ENCODE measurements around the gene ABHD11. TPM values are rescaled to one million over a fixed set of nuclear protein-coding genes. Genes with fewer than 3 reads are reported as not detected.
"Not testable (repeated sequence)": the region's sequence is repeated elsewhere in the genome, so short reads cannot be mapped to it uniquely, and the experiment has no call there.

ABHD11 gene, protein sequence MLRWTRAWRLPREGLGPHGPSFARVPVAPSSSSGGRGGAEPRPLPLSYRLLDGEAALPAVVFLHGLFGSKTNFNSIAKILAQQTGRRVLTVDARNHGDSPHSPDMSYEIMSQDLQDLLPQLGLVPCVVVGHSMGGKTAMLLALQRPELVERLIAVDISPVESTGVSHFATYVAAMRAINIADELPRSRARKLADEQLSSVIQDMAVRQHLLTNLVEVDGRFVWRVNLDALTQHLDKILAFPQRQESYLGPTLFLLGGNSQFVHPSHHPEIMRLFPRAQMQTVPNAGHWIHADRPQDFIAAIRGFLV
- 67.7 and 85.2 TPM in 2 replicates for total RNA-seq (2022)
- Bru-seq, nascent RNA: percentile 85 among the genes with signal in this experiment
- percentile 88 among the genes with signal in this experiment for BruChase-seq, experiment 1, labeled RNA remaining after a 6-hour chase
- percentile 88 among the genes with signal in this experiment for BruChase-seq, experiment 2, labeled RNA remaining after a 2-hour chase
- long read RNA-seq, transcript ABHD11-201 (6 exons, 1,483 nt): major isoform, 26 of 72 reads
- long read RNA-seq, partial matches to known transcripts: 14 of 72 reads
- long read RNA-seq, other reads (novel, unspliced or antisense): 28 of 72 reads

- TF ChIP-seq CTCF (IDR thresholded peaks at IDR 0.05; ENCODE audit: unreplicated experiment): no peak
- Mint-ChIP-seq H3K4me1 (ENCODE audit: low read depth, unreplicated experiment) (peaks cover 45% of the 10 kb centered on the region), H3K36me3 (ENCODE audit: insufficient read depth, unreplicated experiment) (peaks cover 80% of the 10 kb centered on the region), H3K27ac (ENCODE audit: unreplicated experiment) (peak within 1 kb of the TSS; percentile 99), H3K4me3 (ENCODE audit: low read depth, unreplicated experiment) (peak within 1 kb of the TSS; percentile 90), H3K27me3 (ENCODE audit: unreplicated experiment) (no peaks in the 10 kb centered on the region), H3K9me3 (ENCODE audit: low read depth, unreplicated experiment) (no peaks in the 10 kb centered on the region)
- peak; percentile 96 for DNase-seq
- CTCF ChIA-PET: interaction anchor here (0.6 to 1.5 kb wide), 10 partner anchors 23 to 823 kb away, joined by 3 to 5 read pairs (median 4); partner anchors contain the start of gene CLDN3
- BruUV-seq (replicated peaks): no TSS peak
- intact Hi-C loops (cut with micrococcal nuclease; ENCODE audit: unreplicated experiment): no loop called here
Measured at GRCh38 chr7:73738612-73739386, at the start of gene ABHD11. ABHD11 (minus strand) TSS chr7:73738802; CDS start chr7:73738770, 32 bp downstream.

DNA sequence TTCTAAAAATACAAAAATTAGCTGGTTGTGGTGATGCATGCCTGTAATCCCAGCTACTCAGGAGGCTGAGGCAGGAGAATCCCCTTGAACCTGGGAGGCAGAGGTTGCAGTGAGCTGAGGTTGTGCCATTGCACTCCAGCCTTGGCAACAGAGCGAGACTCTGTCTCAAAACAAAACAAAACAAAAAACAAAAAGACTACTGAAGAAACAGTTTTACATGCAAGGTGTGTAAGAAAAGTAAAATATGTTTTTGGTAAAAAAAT is 49.1 kb upstream of the ABHD11 start:
- H3K36me3 Mint-ChIP-seq (ENCODE audit: insufficient read depth, unreplicated experiment); H3K4me3 Mint-ChIP-seq (ENCODE audit: low read depth, unreplicated experiment); DNase-seq; H3K4me1 Mint-ChIP-seq (ENCODE audit: low read depth, unreplicated experiment); H3K9me3 Mint-ChIP-seq (ENCODE audit: low read depth, unreplicated experiment); H3K27ac Mint-ChIP-seq (ENCODE audit: unreplicated experiment); BruUV-seq (replicated peaks); intact Hi-C loops (cut with micrococcal nuclease; ENCODE audit: unreplicated experiment); H3K27me3 Mint-ChIP-seq (ENCODE audit: unreplicated experiment); CTCF ChIA-PET: not testable (repeated sequence)

DNA sequence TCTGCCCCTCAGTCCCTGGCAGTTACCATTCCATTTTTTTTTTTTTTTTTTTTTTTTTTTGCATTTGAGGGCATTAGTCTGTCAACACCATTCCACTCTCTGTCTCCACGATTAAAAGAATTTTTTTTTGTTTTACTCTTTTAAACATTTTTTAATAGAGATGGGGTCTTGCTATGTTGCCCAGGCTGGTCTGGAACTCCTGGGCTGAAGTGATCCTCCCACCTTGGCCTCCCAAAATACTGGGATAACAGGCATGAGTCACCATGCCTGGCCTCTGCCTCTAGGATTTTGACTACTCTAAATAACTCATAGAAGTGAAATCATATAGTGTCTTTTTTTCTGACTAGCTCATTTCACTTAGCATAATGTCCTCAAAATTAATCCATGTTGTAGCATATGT is 48.0 kb upstream of the ABHD11 start:
- TF ChIP-seq CTCF (IDR thresholded peaks at IDR 0.05; ENCODE audit: unreplicated experiment): no peak

GRCh38 chr7:73779517-73779916 is 40.9 kb upstream of the ABHD11 start:
- no peaks in the 10 kb centered on the region for H3K27me3 Mint-ChIP-seq (ENCODE audit: unreplicated experiment)
- no TSS peak for BruUV-seq (replicated peaks)
- H3K36me3 Mint-ChIP-seq (ENCODE audit: insufficient read depth, unreplicated experiment): peaks cover 5% of the 10 kb centered on the region
- peaks cover 8% of the 10 kb centered on the region for H3K4me1 Mint-ChIP-seq (ENCODE audit: low read depth, unreplicated experiment)
- CTCF ChIA-PET: no interaction called here
- no peak overlapping the region for H3K27ac Mint-ChIP-seq (ENCODE audit: unreplicated experiment)
- no peak for TF ChIP-seq CTCF (IDR thresholded peaks at IDR 0.05; ENCODE audit: unreplicated experiment)
- H3K9me3 Mint-ChIP-seq (ENCODE audit: low read depth, unreplicated experiment): peaks cover 3% of the 10 kb centered on the region
- intact Hi-C loops (cut with micrococcal nuclease; ENCODE audit: unreplicated experiment): no loop called here
- no peak for DNase-seq
- no peak overlapping the region for H3K4me3 Mint-ChIP-seq (ENCODE audit: low read depth, unreplicated experiment)

More for the DNA sequence above, 48.0 kb upstream of the ABHD11 start:
- Mint-ChIP-seq H3K36me3 (ENCODE audit: insufficient read depth, unreplicated experiment) (no peaks in the 10 kb centered on the region), H3K4me3 (ENCODE audit: low read depth, unreplicated experiment) (no peak overlapping the region), H3K4me1 (ENCODE audit: low read depth, unreplicated experiment) (peaks cover under 1% of the 10 kb centered on the region), H3K27ac (ENCODE audit: unreplicated experiment) (no peak overlapping the region), H3K27me3 (ENCODE audit: unreplicated experiment) (no peaks in the 10 kb centered on the region), H3K9me3 (ENCODE audit: low read depth, unreplicated experiment) (no peaks in the 10 kb centered on the region)
- no peak for DNase-seq
- intact Hi-C loops (cut with micrococcal nuclease; ENCODE audit: unreplicated experiment): no loop called here
- CTCF ChIA-PET: no interaction called here
- no TSS peak for BruUV-seq (replicated peaks)

Measured in Calu3 (cell line).